GM12875 (cell line): ENCODE results near the gene C2CD2L.
A peak's percentile ranks its signal among the peaks of the same experiment; 100 is the strongest.
"Not testable (repeated sequence)": the region's sequence is repeated elsewhere in the genome, so short reads cannot be mapped to it uniquely, and the experiment has no call there.

Source experiments
- H3K4me3 ChIP-seq: one replicate; pipeline ENCODE4 v1.5.1; 2011; ENCODE audit warnings: low read depth, low read length, control low read depth
- TF ChIP-seq, protein P1 (sequence below): IDR thresholded peaks from 2 replicates; pipeline ENCODE4 v1.5.1; 2011; ENCODE audit warnings: low read depth, mild to moderate bottlenecking, control low read depth, inconsistent platforms, low read length, moderate library complexity, borderline replicate concordance; ENCODE audit not compliant: insufficient read depth

C2CD2L gene

GRCh38 chr11:119130662-119131061 lies 23.5 kb downstream of the C2CD2L start:
- TF ChIP-seq, protein P1, sequence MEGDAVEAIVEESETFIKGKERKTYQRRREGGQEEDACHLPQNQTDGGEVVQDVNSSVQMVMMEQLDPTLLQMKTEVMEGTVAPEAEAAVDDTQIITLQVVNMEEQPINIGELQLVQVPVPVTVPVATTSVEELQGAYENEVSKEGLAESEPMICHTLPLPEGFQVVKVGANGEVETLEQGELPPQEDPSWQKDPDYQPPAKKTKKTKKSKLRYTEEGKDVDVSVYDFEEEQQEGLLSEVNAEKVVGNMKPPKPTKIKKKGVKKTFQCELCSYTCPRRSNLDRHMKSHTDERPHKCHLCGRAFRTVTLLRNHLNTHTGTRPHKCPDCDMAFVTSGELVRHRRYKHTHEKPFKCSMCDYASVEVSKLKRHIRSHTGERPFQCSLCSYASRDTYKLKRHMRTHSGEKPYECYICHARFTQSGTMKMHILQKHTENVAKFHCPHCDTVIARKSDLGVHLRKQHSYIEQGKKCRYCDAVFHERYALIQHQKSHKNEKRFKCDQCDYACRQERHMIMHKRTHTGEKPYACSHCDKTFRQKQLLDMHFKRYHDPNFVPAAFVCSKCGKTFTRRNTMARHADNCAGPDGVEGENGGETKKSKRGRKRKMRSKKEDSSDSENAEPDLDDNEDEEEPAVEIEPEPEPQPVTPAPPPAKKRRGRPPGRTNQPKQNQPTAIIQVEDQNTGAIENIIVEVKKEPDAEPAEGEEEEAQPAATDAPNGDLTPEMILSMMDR, result no peak
- no peak overlapping the region for H3K4me3 ChIP-seq

DNA sequence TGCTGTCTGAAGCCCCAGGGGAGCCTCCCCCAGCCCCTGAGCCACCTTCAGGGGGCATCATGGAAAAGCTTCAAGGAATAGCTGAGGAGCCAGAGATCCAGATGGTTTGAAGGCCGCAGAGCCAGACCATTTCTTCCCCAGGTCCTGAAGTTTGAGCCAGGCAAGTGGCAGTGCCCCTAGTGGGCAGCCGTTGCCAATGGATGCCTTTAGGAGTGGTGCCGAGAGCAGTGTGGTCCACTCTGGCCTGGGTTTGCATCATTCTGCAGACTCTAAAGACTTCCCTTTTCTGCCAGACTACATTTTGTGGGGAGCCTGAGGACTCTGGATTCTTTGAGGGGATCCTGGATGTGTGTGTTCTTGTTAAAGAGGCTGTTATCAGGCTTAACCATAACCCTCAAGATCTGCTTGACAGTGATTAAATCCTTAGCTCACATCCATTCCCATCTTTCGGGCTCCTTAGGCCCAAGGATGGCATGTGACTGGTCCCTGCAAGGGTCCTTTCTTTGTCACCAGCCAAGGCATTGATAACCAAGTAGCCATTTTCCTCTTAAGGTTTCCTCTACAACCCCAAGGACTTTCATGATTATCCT lies 27.3 kb downstream of the C2CD2L start:
- TF ChIP-seq, protein P1, result peak; percentile 68; the same call in 1 of the 2 replicates
- no peak overlapping the region for H3K4me3 ChIP-seq

GRCh38 chr11:119139276-119139675 lies 32.1 kb downstream of the C2CD2L start:
- H3K4me3 ChIP-seq, result not testable (repeated sequence)

GRCh38 chr11:119144825-119145486 lies 37.8 kb downstream of the C2CD2L start:
- TF ChIP-seq, protein P1, result peak; percentile 55; the same call in 1 of the 2 replicates

DNA sequence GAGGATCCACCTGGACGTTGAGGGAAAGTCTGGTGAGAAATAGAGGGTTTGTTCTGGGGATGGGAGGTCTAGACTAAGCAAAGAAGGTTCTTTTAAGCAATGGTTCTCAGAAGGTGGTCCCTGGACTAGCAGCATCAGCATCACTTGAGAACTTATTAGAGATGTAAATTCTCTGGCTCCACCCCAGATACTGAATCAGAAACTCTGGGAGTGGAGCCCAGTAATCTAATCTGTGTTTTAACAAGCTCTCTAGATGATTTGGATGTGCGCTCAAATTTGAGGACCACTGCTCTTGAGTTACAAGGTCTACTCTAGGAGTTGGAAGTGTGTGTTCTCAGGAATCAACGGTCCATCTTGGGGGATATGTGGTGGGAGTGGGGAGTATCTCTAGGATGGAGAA lies 38.4 kb downstream of the C2CD2L start:
- H3K4me3 ChIP-seq, result no peak overlapping the region
- TF ChIP-seq, protein P1, result no peak

More at GRCh38 chr11:119144825-119145486, 37.8 kb downstream of the C2CD2L start:
- no peak overlapping the region for H3K4me3 ChIP-seq

GRCh38 chr11:119147604-119148333 lies 40.6 kb downstream of the C2CD2L start:
- H3K4me3 ChIP-seq, result no peak overlapping the region
- TF ChIP-seq, protein P1, result no peak

- TF ChIP-seq, protein P1, result no peak
- peak overlapping the region; percentile 18 for H3K4me3 ChIP-seq
These were observed 41.5 kb downstream of the C2CD2L start for GRCh38 chr11:119148720-119149017.
